ENCODE data around the gene FNIP2.

FNIP2 gene

DNA sequence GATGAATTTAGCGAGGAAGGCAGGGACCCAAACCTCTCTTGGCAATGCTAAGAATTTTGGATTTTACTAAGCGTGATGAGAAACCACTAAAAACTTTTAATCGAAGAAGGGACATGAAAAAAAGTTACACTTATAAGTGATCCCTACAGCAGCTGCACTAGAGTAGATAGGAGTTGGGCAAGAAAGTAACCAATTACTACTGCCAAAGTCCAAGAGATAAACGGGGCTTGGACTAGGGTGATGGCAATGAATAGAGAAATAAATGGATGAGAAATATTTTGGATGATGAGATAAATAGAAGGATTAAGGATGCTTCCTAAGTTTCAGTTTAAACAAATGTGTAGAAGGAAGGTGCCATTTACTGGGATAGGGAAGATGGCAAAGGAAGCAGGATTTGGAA is 6.3 kb upstream of the FNIP2 start:
- no peak for DNase-seq (ENCODE audit: low spot score)

GRCh38 chr4:158763462-158763861 is 5.4 kb upstream of the FNIP2 start:
- DNase-seq (ENCODE audit: low spot score) = no peak

GRCh38 chr4:158766434-158767044 is 2.3 kb upstream of the FNIP2 start:
- no peak for DNase-seq (ENCODE audit: low spot score)

DNA sequence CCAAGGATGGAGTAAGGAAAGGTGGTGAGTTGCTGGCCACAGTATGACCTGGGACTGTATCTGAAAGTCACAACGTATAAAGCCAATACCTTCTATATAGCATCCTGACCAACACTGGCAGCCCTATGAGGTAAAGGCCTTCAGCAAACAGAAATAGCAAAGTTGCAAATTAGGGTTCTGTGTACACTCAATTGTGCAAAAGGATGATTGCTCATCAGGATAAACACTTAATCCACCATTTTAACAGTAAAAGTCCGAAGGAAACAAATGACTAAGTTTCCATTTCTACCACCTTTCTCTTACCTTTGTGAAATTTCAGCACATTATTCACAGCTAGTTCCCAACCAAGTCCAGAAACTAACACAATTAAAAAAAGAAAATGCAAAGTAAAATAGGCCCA is 1.4 kb upstream of the FNIP2 start:
- DNase-seq (ENCODE audit: low spot score) = no peak

GRCh38 chr4:158769175-158769921 is 522 bp downstream of the FNIP2 start:
- DNase-seq (ENCODE audit: low spot score) = peak; percentile 22

GRCh38 chr4:158770671-158771070 is 1.8 kb downstream of the FNIP2 start:
- DNase-seq (ENCODE audit: low spot score) = no peak

DNA sequence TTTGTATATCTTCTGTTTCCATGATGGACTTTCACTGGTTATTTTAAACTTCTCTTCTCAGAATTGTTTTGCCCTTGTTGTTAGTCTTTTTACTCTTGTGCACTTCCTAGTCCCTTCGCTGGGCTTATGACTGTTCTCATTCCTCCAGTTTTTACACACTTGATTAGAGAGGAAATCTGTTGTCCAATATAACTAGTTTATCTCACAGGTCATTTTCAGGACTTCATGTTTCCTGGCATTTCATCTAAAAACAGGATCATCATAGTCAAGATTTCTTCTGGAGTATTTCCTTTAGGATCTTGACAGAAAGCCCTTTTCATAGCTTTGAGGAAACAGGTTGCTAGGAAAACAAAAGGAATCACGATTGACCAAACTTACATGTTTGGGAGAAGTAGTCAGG is 3.0 kb downstream of the FNIP2 start:
- no peak for DNase-seq (ENCODE audit: low spot score)

GRCh38 chr4:158775091-158775651 is 6.3 kb downstream of the FNIP2 start:
- no peak for DNase-seq (ENCODE audit: low spot score)

DNA sequence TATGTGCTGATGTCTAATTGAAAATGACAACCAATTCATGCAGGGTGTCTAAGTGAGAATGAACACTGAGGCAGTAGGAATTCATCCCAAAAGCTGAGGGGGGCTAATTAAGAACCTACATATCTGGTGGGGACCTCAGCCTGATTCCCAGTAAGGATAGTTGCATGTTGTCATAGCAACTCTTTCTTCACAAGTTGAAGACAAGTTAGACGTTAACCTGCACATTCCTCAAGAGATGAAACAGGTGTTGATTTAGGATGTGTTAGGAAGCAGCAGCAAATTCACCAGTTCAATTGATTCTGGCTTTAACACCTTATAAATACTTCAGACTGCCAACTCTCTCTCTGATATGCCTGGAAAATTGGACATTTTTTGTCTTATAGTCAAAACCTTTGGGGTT is 7.3 kb downstream of the FNIP2 start:
- no peak for DNase-seq (ENCODE audit: low spot score)

DNA sequence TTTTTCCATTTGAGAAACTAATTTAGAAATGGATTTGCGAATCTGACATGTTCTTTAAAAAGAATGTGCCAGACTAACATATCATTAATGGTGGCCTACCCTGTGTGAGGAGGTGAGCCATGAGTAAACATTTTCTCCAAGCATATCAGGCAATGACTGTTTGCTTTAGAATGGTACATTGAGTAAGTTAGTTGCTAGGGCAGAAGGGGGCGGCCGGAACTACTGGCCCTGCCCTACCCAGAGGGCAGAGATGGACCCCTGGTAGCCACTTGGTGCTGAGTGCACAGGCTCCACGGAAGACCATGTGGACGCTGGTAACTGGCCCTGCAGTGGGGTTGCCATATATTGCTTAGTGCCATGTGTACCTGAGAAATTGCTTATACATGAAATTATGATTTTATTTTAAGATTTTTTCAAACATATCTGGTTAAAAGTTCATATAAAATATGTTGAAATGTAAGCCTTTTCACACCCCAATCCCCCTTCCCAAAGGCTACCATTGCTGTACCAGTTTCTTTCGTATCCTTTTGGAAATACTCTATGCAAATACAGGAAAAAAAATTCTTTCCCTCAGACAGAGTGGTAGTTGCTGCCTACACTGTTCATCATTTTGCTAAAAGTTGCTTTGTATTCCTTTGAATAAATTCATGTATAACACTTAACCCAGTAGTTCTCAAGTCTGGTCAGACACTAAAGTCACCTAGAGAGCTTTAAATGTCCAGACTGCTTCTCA is 8.8 kb downstream of the FNIP2 start:
- no peak for DNase-seq (ENCODE audit: low spot score)

- no peak for DNase-seq (ENCODE audit: low spot score)
Measured at GRCh38 chr4:158778156-158778711, 9.4 kb downstream of the FNIP2 start.

- no peak for DNase-seq (ENCODE audit: low spot score)
Measured at GRCh38 chr4:158778712-158779111, 9.9 kb downstream of the FNIP2 start.

DNA sequence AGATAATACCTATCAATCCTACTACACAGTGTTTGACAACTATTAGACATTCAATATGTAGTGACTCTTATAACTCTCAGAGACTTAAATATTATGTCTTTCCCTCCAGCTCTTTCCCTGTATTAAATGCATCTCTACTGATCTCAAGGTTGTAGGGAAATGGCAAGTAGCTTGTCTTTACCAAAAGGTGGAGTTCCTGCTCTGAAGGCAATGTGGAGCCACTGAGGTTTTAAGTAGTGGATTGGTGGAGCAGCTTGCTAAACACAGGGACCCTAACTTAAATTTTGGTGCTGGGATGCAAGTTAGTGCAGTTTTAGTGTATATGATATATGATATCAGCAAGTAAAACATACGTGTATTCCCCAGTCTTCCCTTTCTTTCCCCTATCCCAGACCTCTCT is 13.1 kb downstream of the FNIP2 start:
- no peak for DNase-seq (ENCODE audit: low spot score)

GRCh38 chr4:158782551-158783360 is 13.9 kb downstream of the FNIP2 start:
- DNase-seq (ENCODE audit: low spot score) = no peak

GRCh38 chr4:158783785-158784184 is 15.0 kb downstream of the FNIP2 start:
- DNase-seq (ENCODE audit: low spot score) = no peak

GRCh38 chr4:158785718-158786117 is 16.9 kb downstream of the FNIP2 start:
- DNase-seq (ENCODE audit: low spot score) = no peak

DNA sequence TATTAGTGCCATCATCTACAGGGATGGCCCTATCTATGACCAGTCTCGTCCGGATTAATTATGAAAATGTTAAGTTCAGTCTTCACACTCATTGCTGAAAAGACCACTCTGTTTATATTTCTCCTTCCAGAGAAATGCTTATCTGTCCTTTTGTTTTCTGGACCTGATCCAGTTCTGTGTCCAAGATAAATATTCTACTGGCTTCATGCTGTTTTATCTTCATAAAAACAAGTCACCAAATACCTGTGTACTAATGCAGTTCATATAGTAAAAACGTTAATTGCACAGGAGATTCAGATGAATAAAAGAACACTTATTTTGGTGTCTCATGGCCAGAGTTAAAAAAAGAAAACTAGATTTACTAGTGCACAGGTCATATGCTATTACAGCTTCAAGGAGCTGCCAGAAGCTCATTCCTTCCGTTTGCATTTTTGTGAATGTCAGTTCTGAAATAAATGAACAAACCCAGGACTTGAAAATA is 17.3 kb downstream of the FNIP2 start:
- no peak for DNase-seq (ENCODE audit: low spot score)

DNA sequence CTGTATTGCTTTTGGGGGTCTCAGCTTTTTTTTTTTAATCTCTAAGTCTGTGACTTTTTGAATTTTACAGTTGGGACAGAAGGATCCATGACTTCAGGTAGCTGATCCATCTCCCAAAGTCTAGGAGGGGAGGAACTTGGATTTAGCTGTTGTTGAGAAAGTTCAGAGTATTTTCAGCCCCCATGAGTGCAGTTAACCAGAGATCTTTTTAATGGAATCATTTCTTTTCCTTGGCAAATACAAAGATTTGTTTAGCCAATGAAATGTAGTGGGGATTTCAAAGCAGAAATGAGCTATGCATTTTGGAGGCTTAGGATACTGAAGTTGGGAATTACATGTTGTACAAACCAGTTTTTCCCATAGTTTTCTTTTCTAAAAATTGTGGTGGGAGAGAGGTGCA is 18.1 kb downstream of the FNIP2 start:
- no peak for DNase-seq (ENCODE audit: low spot score)

- DNase-seq (ENCODE audit: low spot score) = no peak
Measured at GRCh38 chr4:158787709-158788475, 19.1 kb downstream of the FNIP2 start.

- DNase-seq (ENCODE audit: low spot score) = no peak
Measured at GRCh38 chr4:158788516-158788915, 19.7 kb downstream of the FNIP2 start.

DNA sequence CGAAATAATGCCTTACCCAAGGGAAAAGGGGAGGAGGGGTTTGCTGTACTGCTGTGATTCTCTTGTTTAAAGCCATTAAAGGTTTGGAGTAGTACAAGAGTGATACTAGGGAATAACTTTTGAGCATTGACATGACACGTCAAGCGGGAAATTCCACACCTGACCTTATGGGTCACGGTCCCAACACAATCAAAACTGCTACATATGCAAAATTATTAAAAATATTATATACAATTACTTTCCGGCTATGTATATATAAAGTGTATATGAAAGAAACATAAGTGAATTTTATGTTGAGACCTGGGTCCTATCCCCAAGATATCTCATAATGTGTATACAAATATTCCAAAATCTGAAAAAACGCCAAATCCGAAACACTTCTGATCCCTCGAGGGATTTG is 21.0 kb downstream of the FNIP2 start:
- no peak for DNase-seq (ENCODE audit: low spot score)
